ENCODE results near the gene SMIM30.
"Not testable (repeated sequence)": the region's sequence is repeated elsewhere in the genome, so short reads cannot be mapped to it uniquely, and the experiment has no call there.

SMIM30 gene

GRCh38 chr7:113125728-113126127 lies 7.4 kb upstream of the SMIM30 start:
- Mint-ChIP-seq H3K27me3 (peaks cover 4% of the 10 kb centered on the region), H3K36me3 (no peaks in the 10 kb centered on the region), H3K4me1 (no peaks in the 10 kb centered on the region), H3K9me3 (no peaks in the 10 kb centered on the region), H3K27ac (no peak overlapping the region), H3K4me3 (no peak overlapping the region)

- Mint-ChIP-seq H3K4me1 (peaks cover 17% of the 10 kb centered on the region), H3K27ac (no peak overlapping the region), H3K9me3 (no peaks in the 10 kb centered on the region), H3K36me3 (no peaks in the 10 kb centered on the region), H3K27me3 (peaks cover 4% of the 10 kb centered on the region), H3K4me3 (no peak overlapping the region)
Observed at GRCh38 chr7:113122744-113123143, 4.4 kb upstream of the SMIM30 start.

- H3K4me1 Mint-ChIP-seq = peaks cover 22% of the 10 kb centered on the region
- H3K27ac Mint-ChIP-seq = no peak overlapping the region
- peaks cover 3% of the 10 kb centered on the region for H3K36me3 Mint-ChIP-seq
- H3K9me3 Mint-ChIP-seq = no peaks in the 10 kb centered on the region
- no peak overlapping the region for H3K4me3 Mint-ChIP-seq
- peaks cover 4% of the 10 kb centered on the region for H3K27me3 Mint-ChIP-seq
Observed at GRCh38 chr7:113120647-113121046, 2.3 kb upstream of the SMIM30 start.

- Mint-ChIP-seq H3K4me3 (peak overlapping the region; percentile 99), H3K27ac (no peak overlapping the region), H3K9me3 (no peaks in the 10 kb centered on the region), H3K27me3 (peaks cover 2% of the 10 kb centered on the region), H3K36me3 (peaks cover 6% of the 10 kb centered on the region), H3K4me1 (peaks cover 25% of the 10 kb centered on the region)
Observed at GRCh38 chr7:113119429-113119828, 1.1 kb upstream of the SMIM30 start.

GRCh38 chr7:113117374-113117774 lies 980 bp downstream of the SMIM30 start:
- not testable (repeated sequence) for H3K36me3 Mint-ChIP-seq, H3K9me3 Mint-ChIP-seq, H3K27me3 Mint-ChIP-seq
- Mint-ChIP-seq H3K4me1 (peaks cover 26% of the 10 kb centered on the region), H3K4me3 (peak overlapping the region; percentile 99), H3K27ac (peak overlapping the region; percentile 1)

- Mint-ChIP-seq H3K36me3 (peaks cover 11% of the 10 kb centered on the region), H3K4me1 (peaks cover 16% of the 10 kb centered on the region), H3K9me3 (no peaks in the 10 kb centered on the region), H3K4me3 (no peak overlapping the region), H3K27me3 (no peaks in the 10 kb centered on the region), H3K27ac (no peak overlapping the region)
Observed at GRCh38 chr7:113113912-113114311, 4.4 kb downstream of the SMIM30 start.

- peaks cover 4% of the 10 kb centered on the region for H3K4me1 Mint-ChIP-seq
Observed at GRCh38 chr7:113109718-113110117, 8.6 kb downstream of the SMIM30 start.

GRCh38 chr7:113100121-113100603 lies 18.2 kb downstream of the SMIM30 start:
- Mint-ChIP-seq H3K9me3 (no peaks in the 10 kb centered on the region), H3K36me3 (peaks cover 2% of the 10 kb centered on the region), H3K4me3 (no peak overlapping the region), H3K4me1 (no peaks in the 10 kb centered on the region), H3K27ac (no peak overlapping the region), H3K27me3 (peaks cover 5% of the 10 kb centered on the region)

More at GRCh38 chr7:113109718-113110117, 8.6 kb downstream of the SMIM30 start:
- H3K9me3 Mint-ChIP-seq = no peaks in the 10 kb centered on the region
- no peak overlapping the region for H3K4me3 Mint-ChIP-seq
- peaks cover 9% of the 10 kb centered on the region for H3K36me3 Mint-ChIP-seq
- no peak overlapping the region for H3K27ac Mint-ChIP-seq
- H3K27me3 Mint-ChIP-seq = peaks cover 2% of the 10 kb centered on the region

- Mint-ChIP-seq H3K9me3 (no peaks in the 10 kb centered on the region), H3K4me3 (no peak overlapping the region), H3K4me1 (no peaks in the 10 kb centered on the region), H3K27ac (no peak overlapping the region), H3K27me3 (peaks cover 3% of the 10 kb centered on the region), H3K36me3 (peaks cover 2% of the 10 kb centered on the region)
Observed at GRCh38 chr7:113099284-113099919, 19.0 kb downstream of the SMIM30 start.

- H3K4me3 Mint-ChIP-seq = no peak overlapping the region
- no peaks in the 10 kb centered on the region for H3K9me3 Mint-ChIP-seq
- no peaks in the 10 kb centered on the region for H3K36me3 Mint-ChIP-seq
- no peak overlapping the region for H3K27ac Mint-ChIP-seq
- peaks cover 18% of the 10 kb centered on the region for H3K27me3 Mint-ChIP-seq
- no peaks in the 10 kb centered on the region for H3K4me1 Mint-ChIP-seq
Observed at GRCh38 chr7:113094517-113095249, 23.7 kb downstream of the SMIM30 start.

GRCh38 chr7:113093561-113093960 lies 24.8 kb downstream of the SMIM30 start:
- Mint-ChIP-seq H3K4me3 (no peak overlapping the region), H3K27ac (no peak overlapping the region), H3K27me3 (peaks cover 18% of the 10 kb centered on the region), H3K4me1 (no peaks in the 10 kb centered on the region), H3K36me3 (no peaks in the 10 kb centered on the region), H3K9me3 (no peaks in the 10 kb centered on the region)

GRCh38 chr7:113092762-113093161 lies 25.6 kb downstream of the SMIM30 start:
- Mint-ChIP-seq H3K36me3 (no peaks in the 10 kb centered on the region), H3K4me1 (no peaks in the 10 kb centered on the region), H3K4me3 (no peak overlapping the region), H3K9me3 (no peaks in the 10 kb centered on the region), H3K27ac (no peak overlapping the region), H3K27me3 (peaks cover 26% of the 10 kb centered on the region)

- no peaks in the 10 kb centered on the region for H3K9me3 Mint-ChIP-seq
- no peaks in the 10 kb centered on the region for H3K36me3 Mint-ChIP-seq
- peaks cover 5% of the 10 kb centered on the region for H3K4me1 Mint-ChIP-seq
- H3K4me3 Mint-ChIP-seq = no peak overlapping the region
- no peak overlapping the region for H3K27ac Mint-ChIP-seq
- peaks cover 45% of the 10 kb centered on the region for H3K27me3 Mint-ChIP-seq
Observed at GRCh38 chr7:113087071-113087998, 31.0 kb downstream of the SMIM30 start.

- Mint-ChIP-seq H3K9me3 (no peaks in the 10 kb centered on the region), H3K4me3 (no peak within 1 kb of the TSS), H3K27me3 (peaks cover 42% of the 10 kb centered on the region), H3K36me3 (no peaks in the 10 kb centered on the region), H3K4me1 (peaks cover 5% of the 10 kb centered on the region), H3K27ac (no peak within 1 kb of the TSS)
Observed at GRCh38 chr7:113086431-113086888, 31.9 kb downstream of the SMIM30 start, which contains the start of gene GPR85. Gene GPR85 (minus strand): TSS chr7:113086827. CDS start chr7:113084721, 2,106 bp downstream.

- no peaks in the 10 kb centered on the region for H3K9me3 Mint-ChIP-seq
- H3K36me3 Mint-ChIP-seq = no peaks in the 10 kb centered on the region
- H3K27me3 Mint-ChIP-seq = peaks cover 47% of the 10 kb centered on the region
- H3K27ac Mint-ChIP-seq = no peak overlapping the region
- peaks cover 5% of the 10 kb centered on the region for H3K4me1 Mint-ChIP-seq
- H3K4me3 Mint-ChIP-seq = no peak overlapping the region
Observed at GRCh38 chr7:113085781-113086390, 32.5 kb downstream of the SMIM30 start.

All from activated naive CD4-positive, alpha-beta T cell treated with anti-CD3 and anti-CD28 coated beads, Interleukin-2, amount 50 U/mL, for 24 hours (primary cell).